SK-N-SH (cell line): ENCODE data around the gene MRPS5.

Experiments
- CTCF ChIP-seq: fragments of 200-600 bp; sonication (generic); IDR thresholded peaks from 2 replicates; pipeline ENCODE4 v1.6.1; 2017; ENCODE audit warnings: antibody characterized with exemption, mild to moderate bottlenecking, moderate library complexity
- EP300 ChIP-seq, 2 experiments: IDR thresholded peaks; 2 replicates each; pipeline versions ENCODE4 v1.4.0 to v1.6.1; 2012; ENCODE audit warnings: borderline replicate concordance in 1 of 2, low read depth in 1 of 2, low read length in 1 of 2
- GABPA ChIP-seq: IDR thresholded peaks from 2 replicates; pipeline ENCODE4 v1.4.0; 2012; ENCODE audit warnings: low read depth, mild to moderate bottlenecking
- MAX ChIP-seq: IDR thresholded peaks from 2 replicates; pipeline ENCODE4 v1.4.0; 2012; ENCODE audit warnings: low read depth
- NRF1 ChIP-seq: IDR thresholded peaks from 2 replicates; pipeline ENCODE4 v1.6.1; 2012; ENCODE audit warnings: low read depth, mild to moderate bottlenecking, low read length
- POLR2AphosphoS5 ChIP-seq: IDR thresholded peaks from 2 replicates; pipeline ENCODE4 v1.6.1; 2012; ENCODE audit warnings: low read depth, low read length
- RCOR1 ChIP-seq: fragments of 150-350 bp; IDR thresholded peaks from 2 replicates; pipeline ENCODE4 v1.6.1; 2017; ENCODE audit warnings: antibody characterized with exemption, low read length
- REST ChIP-seq: IDR thresholded peaks from 2 replicates; pipeline ENCODE4 v1.6.1; 2012; ENCODE audit warnings: mild to moderate bottlenecking, low read depth, low read length, moderate library complexity
- SMC3 ChIP-seq: IDR thresholded peaks from 2 replicates; pipeline ENCODE4 v1.6.1; 2012; ENCODE audit warnings: low read depth, low read length, improper control_type of control experiment
- USF2 ChIP-seq: fragments of 150-350 bp; IDR thresholded peaks from 2 replicates; pipeline ENCODE4 v1.6.1; 2017; ENCODE audit warnings: antibody characterized with exemption, low read length, low read depth, borderline replicate concordance

- no peak for TF ChIP-seq CTCF
- no peak for TF ChIP-seq RCOR1
- no peak for TF ChIP-seq EP300 (IDR thresholded peaks at IDR 0.05; ENCODE audit: borderline replicate concordance in 1 of 2, low read depth in 1 of 2, low read length in 1 of 2)
- no peak for TF ChIP-seq SMC3
- TF ChIP-seq MAX = no peak
- TF ChIP-seq NRF1 = no peak
- TF ChIP-seq REST = no peak
- no peak for TF ChIP-seq POLR2AphosphoS5
- TF ChIP-seq USF2 = no peak
- TF ChIP-seq GABPA = no peak
These were observed 64.8 kb downstream of the MRPS5 start for GRCh38 chr2:95056461-95057459.
